Neural progenitor cell (in vitro differentiated cells): ENCODE results near the gene RPS27L. TPM values are rescaled to one million over a fixed set of nuclear protein-coding genes. Genes with fewer than 3 reads are reported as not detected.

Experiments
- DNase-seq: peaks from one replicate; pipeline ENCODE4 v3.0.0-alpha.2; 2016; ENCODE audit warnings: low spot score
- H2AFZ ChIP-seq: fragments of 200-600 bp; sonication (generic); replicated peaks from 2 replicates; pipeline ENCODE4 v1.6.1; 2016; ENCODE audit warnings: antibody characterized with exemption
- H3F3A ChIP-seq: fragments of 200-600 bp; sonication (generic); 2 replicates; pipeline ENCODE4 v1.6.1; 2016; ENCODE audit warnings: antibody characterized with exemption, low read depth
- H3K27ac ChIP-seq: fragments of 200-600 bp; sonication (generic); 2 replicates; pipeline ENCODE4 v1.5.1; 2016; ENCODE audit warnings: mild to moderate bottlenecking
- H3K27me3 ChIP-seq: fragments of 200-600 bp; sonication (generic); 2 replicates; pipeline ENCODE4 v1.6.1; 2016; ENCODE audit warnings: mild to moderate bottlenecking, moderate library complexity
- H3K36me3 ChIP-seq: fragments of 200-600 bp; sonication (generic); 2 replicates; pipeline ENCODE4 v1.5.1; 2016
- H3K4me1 ChIP-seq: fragments of 200-600 bp; sonication (generic); 2 replicates; pipeline ENCODE4 v1.6.1; 2016; ENCODE audit warnings: mixed run types
- H3K4me2 ChIP-seq: fragments of 200-600 bp; sonication (generic); 2 replicates; pipeline ENCODE4 v1.6.1; 2016
- H3K4me3 ChIP-seq: fragments of 200-600 bp; sonication (generic); 2 replicates; pipeline ENCODE4 v1.5.1; 2016
- H3K79me2 ChIP-seq: fragments of 200-600 bp; sonication (generic); 2 replicates; pipeline ENCODE4 v1.6.1; 2016; ENCODE audit warnings: low read depth
- H3K9ac ChIP-seq: fragments of 200-600 bp; sonication (generic); 2 replicates; pipeline ENCODE4 v1.6.1; 2016
- H3K9me3 ChIP-seq: fragments of 200-600 bp; sonication (generic); 2 replicates; pipeline ENCODE4 v1.5.1; 2016; ENCODE audit warnings: low read depth
- H4K20me1 ChIP-seq: fragments of 200-600 bp; sonication (generic); 2 replicates; pipeline ENCODE4 v1.6.1; 2016; ENCODE audit warnings: low read depth
- H3K27ac Mint-ChIP-seq: 3 replicates; pipeline ENCODE4 v1.8.0; 2021; ENCODE audit warnings: mixed read lengths
- H3K27me3 Mint-ChIP-seq: 2 replicates; pipeline ENCODE4 v1.8.0; 2022; ENCODE audit warnings: low read depth, mild to moderate bottlenecking, inconsistent platforms, moderate library complexity, mixed read lengths; ENCODE audit not compliant: insufficient read depth
- H3K36me3 Mint-ChIP-seq: 3 replicates; pipeline ENCODE4 v1.8.0; 2021; ENCODE audit warnings: mixed read lengths
- H3K4me1 Mint-ChIP-seq: 3 replicates; pipeline ENCODE4 v1.8.0; 2021; ENCODE audit warnings: mixed read lengths
- H3K4me3 Mint-ChIP-seq: 3 replicates; pipeline ENCODE4 v1.8.0; 2021; ENCODE audit warnings: mild to moderate bottlenecking, moderate library complexity, mixed read lengths
- H3K9me3 Mint-ChIP-seq: 3 replicates; pipeline ENCODE4 v1.8.0; 2020; ENCODE audit warnings: mixed read lengths
- EZH2 ChIP-seq: fragments of 200-600 bp; sonication (generic); IDR thresholded peaks from 2 replicates; pipeline ENCODE4 v1.6.1; 2017; ENCODE audit warnings: antibody characterized with exemption, mild to moderate bottlenecking, moderate library complexity
- EZH2phosphoT487 ChIP-seq: fragments of 200-600 bp; sonication (generic); IDR thresholded peaks from 2 replicates; pipeline ENCODE4 v1.6.1; 2017; ENCODE audit warnings: antibody characterized with exemption
- total RNA-seq: library from RNA; depleted of rRNA; stranded (reverse); fragments of >200 nt; gene quantifications from 2 replicates; pipeline ENCODE4 v1.2.3, GENCODE V29; 2015; ENCODE audit warnings: low replicate concordance
- TF ChIP-seq, protein P1 (sequence below): fragments of 200-600 bp; sonication (generic); IDR thresholded peaks from 2 replicates; pipeline ENCODE4 v1.5.1; 2017; ENCODE audit warnings: antibody characterized with exemption, mild to moderate bottlenecking

RPS27L gene
- total RNA-seq, 1 donor from 2014 or later, result 111 TPM

DNA sequence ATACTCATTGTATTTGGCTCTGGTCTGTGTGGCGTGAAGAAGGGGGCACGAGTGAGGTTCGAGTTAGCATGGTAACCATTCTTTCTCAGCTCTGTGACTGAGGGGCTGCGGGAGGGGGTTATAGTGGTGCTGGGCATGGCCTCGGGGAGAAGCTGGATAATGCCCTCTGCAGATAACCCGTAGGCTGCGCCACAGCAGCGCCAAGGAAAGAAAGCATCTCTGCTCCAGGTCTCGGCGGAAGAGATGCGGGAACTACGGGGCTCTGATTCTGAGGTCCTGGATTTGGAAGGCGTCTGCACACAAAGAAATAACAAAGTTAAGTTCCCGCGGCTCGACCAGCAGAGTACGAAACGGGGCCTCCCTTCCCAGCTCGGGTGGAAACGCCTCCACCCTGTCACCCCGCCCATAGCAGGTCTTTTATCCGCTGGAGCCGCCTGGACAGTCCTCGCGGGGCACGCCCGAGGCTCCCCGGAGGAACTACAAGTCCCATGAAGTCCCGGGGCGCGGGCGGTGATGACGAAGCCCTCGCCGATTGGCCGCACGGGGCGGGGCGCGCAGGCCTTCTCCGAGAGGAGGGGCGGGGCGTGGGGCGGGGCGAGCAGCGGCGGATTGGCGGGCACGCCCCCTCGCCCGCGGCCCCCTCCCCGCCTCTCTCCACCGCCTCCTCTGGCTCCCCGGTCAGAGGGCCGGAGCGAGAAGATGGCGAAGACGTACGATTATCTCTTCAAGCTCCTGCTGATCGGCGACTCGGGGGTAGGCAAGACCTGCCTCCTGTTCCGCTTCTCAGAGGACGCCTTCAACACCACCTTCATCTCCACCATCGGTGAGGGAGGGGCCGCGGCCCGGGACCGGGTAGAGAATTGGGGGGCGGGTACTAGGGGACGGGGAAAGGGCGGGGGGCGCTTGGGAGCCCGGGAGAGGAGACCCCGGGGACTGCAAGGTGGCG is 31.9 kb upstream of the RPS27L start, which contains the start of gene RAB8B:
RAB8B (plus strand) TSS at position 681 of the 946 bp plus-strand sequence; CDS start at position 700, 19 bp downstream.
- H4K20me1 ChIP-seq, result peaks cover 22% of the 10 kb centered on the region
- H3K27ac ChIP-seq, result peak within 1 kb of the TSS; percentile 9
- peak within 1 kb of the TSS; percentile 98 for H3K27ac Mint-ChIP-seq
- no peaks in the 10 kb centered on the region for H3K9me3 ChIP-seq
- peak within 1 kb of the TSS; percentile 59 for H3K9ac ChIP-seq
- H3K27me3 ChIP-seq, result no peaks in the 10 kb centered on the region
- no peaks in the 10 kb centered on the region for H3K9me3 Mint-ChIP-seq
- peaks cover 2% of the 10 kb centered on the region for H3K36me3 Mint-ChIP-seq
- H3K79me2 ChIP-seq, result peaks cover 45% of the 10 kb centered on the region
- H3K27me3 Mint-ChIP-seq, result peaks cover 3% of the 10 kb centered on the region
- H3K4me3 ChIP-seq, result peak within 1 kb of the TSS; percentile 98
- peaks cover 34% of the 10 kb centered on the region for H3K4me1 ChIP-seq
- no peak for TF ChIP-seq EZH2
- TF ChIP-seq, protein P1, sequence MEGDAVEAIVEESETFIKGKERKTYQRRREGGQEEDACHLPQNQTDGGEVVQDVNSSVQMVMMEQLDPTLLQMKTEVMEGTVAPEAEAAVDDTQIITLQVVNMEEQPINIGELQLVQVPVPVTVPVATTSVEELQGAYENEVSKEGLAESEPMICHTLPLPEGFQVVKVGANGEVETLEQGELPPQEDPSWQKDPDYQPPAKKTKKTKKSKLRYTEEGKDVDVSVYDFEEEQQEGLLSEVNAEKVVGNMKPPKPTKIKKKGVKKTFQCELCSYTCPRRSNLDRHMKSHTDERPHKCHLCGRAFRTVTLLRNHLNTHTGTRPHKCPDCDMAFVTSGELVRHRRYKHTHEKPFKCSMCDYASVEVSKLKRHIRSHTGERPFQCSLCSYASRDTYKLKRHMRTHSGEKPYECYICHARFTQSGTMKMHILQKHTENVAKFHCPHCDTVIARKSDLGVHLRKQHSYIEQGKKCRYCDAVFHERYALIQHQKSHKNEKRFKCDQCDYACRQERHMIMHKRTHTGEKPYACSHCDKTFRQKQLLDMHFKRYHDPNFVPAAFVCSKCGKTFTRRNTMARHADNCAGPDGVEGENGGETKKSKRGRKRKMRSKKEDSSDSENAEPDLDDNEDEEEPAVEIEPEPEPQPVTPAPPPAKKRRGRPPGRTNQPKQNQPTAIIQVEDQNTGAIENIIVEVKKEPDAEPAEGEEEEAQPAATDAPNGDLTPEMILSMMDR, result peak; percentile 12
- peak within 1 kb of the TSS; percentile 93 for H2AFZ ChIP-seq
- no peaks in the 10 kb centered on the region for H3K36me3 ChIP-seq
- H3K4me1 Mint-ChIP-seq, result peaks cover 49% of the 10 kb centered on the region
- H3K4me2 ChIP-seq, result peak within 1 kb of the TSS; percentile 81
- DNase-seq, result peak; percentile 100
- peak within 1 kb of the TSS; percentile 88 for H3K4me3 Mint-ChIP-seq
- H3F3A ChIP-seq, result peaks cover 12% of the 10 kb centered on the region

DNA sequence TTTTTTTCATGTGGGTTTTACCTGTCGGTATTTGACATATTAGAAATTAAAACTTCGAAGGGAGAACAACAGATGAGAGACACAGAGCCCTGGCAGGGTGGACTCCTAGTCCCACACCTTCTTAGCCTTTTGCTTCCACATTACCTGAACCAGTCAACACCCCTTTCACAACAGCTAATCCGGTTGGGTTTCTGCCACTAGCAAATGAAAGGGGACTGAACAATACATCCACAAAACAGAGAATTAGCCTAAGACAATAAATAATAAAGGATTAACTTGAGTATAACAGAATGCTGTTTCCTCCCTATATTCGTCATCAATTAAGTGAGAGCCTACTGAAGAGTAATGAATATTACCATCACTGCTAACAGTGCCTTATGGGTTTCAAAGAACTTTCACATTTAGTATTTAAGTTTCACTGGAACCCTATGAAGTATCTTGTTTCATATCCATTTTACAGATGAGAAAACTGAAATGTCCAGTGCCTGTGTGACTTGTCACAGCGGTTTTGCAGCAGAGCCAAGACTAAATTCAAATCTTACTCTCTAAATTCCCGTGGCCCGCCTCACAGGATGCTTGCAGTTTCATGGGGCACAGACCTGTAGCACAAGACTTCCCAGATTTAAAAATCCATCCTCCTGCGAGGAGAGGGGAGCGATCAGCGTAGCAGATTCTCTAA is 31.1 kb upstream of the RPS27L start:
- H3K9ac ChIP-seq, result peak overlapping the region; percentile 36
- no peaks in the 10 kb centered on the region for H3K27me3 ChIP-seq
- H3F3A ChIP-seq, result peaks cover 12% of the 10 kb centered on the region
- Mint-ChIP-seq H3K36me3 (peaks cover 2% of the 10 kb centered on the region), H3K27me3 (peaks cover 3% of the 10 kb centered on the region), H3K27ac (peak overlapping the region; percentile 98), H3K4me1 (peaks cover 46% of the 10 kb centered on the region), H3K4me3 (peak overlapping the region; percentile 88), H3K9me3 (no peaks in the 10 kb centered on the region)
- H3K27ac ChIP-seq, result peak overlapping the region; percentile 9
- H4K20me1 ChIP-seq, result peaks cover 22% of the 10 kb centered on the region
- TF ChIP-seq EZH2 (no peak), EZH2phosphoT487 (peak; percentile 25)
- DNase-seq, result peak; percentile 34
- H2AFZ ChIP-seq, result peak overlapping the region; percentile 82
- H3K9me3 ChIP-seq, result no peaks in the 10 kb centered on the region
- peaks cover 28% of the 10 kb centered on the region for H3K4me1 ChIP-seq
- no peaks in the 10 kb centered on the region for H3K36me3 ChIP-seq
- H3K4me3 ChIP-seq, result peak overlapping the region; percentile 98
- peaks cover 37% of the 10 kb centered on the region for H3K79me2 ChIP-seq
- H3K4me2 ChIP-seq, result peak overlapping the region; percentile 81

DNA sequence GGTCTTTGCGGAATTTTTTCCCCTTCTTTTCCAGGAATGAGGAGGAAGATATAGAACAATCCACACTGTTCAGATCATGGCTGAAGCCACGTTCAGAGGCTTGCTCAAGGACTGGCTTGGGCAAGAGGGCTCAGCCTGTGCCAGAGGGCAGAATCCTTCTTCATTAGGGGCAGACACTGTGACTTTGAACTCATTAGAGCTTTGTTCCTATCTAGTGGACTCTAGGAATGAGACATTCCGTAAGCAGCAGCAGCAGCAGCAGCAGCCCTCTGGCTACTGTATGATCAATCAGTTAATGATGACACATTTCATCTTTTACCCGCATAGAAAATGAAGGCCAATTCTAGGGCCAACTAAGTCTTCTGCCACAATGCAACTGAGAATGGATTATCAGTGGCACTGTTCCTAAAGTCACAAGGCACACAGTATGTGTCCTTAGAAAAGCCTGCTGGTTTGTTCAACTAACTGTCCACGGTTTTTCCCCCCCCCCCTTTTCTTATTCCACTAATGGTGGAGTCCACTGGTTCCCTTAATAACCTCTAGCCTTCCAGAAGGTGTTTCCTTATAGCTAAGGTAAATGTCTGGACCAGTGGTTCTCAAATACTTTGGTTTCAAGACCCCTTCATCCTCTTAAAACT is 30.4 kb upstream of the RPS27L start:
- Histone ChIP-seq H3K79me2 (peaks cover 30% of the 10 kb centered on the region), H3K9me3 (no peaks in the 10 kb centered on the region), H3K4me3 (peak overlapping the region; percentile 98), H3K4me1 (peaks cover 28% of the 10 kb centered on the region), H3K4me2 (peak overlapping the region; percentile 81), H3K36me3 (no peaks in the 10 kb centered on the region), H4K20me1 (peaks cover 22% of the 10 kb centered on the region), H3K9ac (no peak overlapping the region), H3K27me3 (no peaks in the 10 kb centered on the region), H2AFZ (no peak overlapping the region), H3F3A (peaks cover 12% of the 10 kb centered on the region), H3K27ac (no peak overlapping the region)
- Mint-ChIP-seq H3K27me3 (peaks cover 3% of the 10 kb centered on the region), H3K27ac (peak overlapping the region; percentile 86), H3K9me3 (no peaks in the 10 kb centered on the region), H3K4me3 (peak overlapping the region; percentile 88), H3K4me1 (peaks cover 51% of the 10 kb centered on the region), H3K36me3 (no peaks in the 10 kb centered on the region)
- TF ChIP-seq, protein P1, result no peak
- TF ChIP-seq EZH2 (no peak), EZH2phosphoT487 (no peak)
- DNase-seq, result no peak
